Esophagus squamous epithelium (tissue), 5 donors: Measurements from ENCODE around the gene PHLDB2. TPM values are rescaled to one million over a fixed set of nuclear protein-coding genes. Genes with fewer than 3 reads are reported as not detected.

Experiments used
- DNase-seq: peaks from one replicate; lab custom pipeline; 2025; lab: John Stamatoyannopoulos, UW
- H3K27ac ChIP-seq, 4 donors: fragments of 200-600 bp; sonication (generic); one replicate each; pipeline ENCODE4 v1.5.1; 2016 to 2019; ENCODE audit warnings: mild to moderate bottlenecking in 1 of 4
- H3K27me3 ChIP-seq, 4 donors: fragments of 200-600 bp; sonication (generic); 1 replicate in 3 of 4; 2 replicates in 1 of 4; pipeline versions ENCODE4 v1.5.1 to v1.6.0; 2017 to 2021; ENCODE audit warnings: antibody characterized with exemption in 1 of 4
- H3K36me3 ChIP-seq, 3 donors: fragments of 200-600 bp; sonication (generic); one replicate each; pipeline ENCODE4 v1.5.1; 2016 to 2019
- H3K4me1 ChIP-seq, 3 donors: fragments of 200-600 bp; sonication (generic); one replicate each; pipeline ENCODE4 v1.5.1; 2017 to 2019
- H3K4me3 ChIP-seq, 4 donors: fragments of 200-600 bp; sonication (generic); 1 replicate in 3 of 4; 2 replicates in 1 of 4; pipeline ENCODE4 v1.5.1; 2016 to 2019; ENCODE audit warnings: mild to moderate bottlenecking in 2 of 4, moderate library complexity in 1 of 4
- H3K9me3 ChIP-seq, 3 donors: fragments of 200-600 bp; sonication (generic); one replicate each; pipeline ENCODE4 v1.5.1; 2016 to 2019
- CTCF ChIP-seq, 6 experiments: fragments of 450-650 bp in 4 of 6; fragments of 200-600 bp in 2 of 6; sonication (generic) in 2 of 6; IDR thresholded peaks; one replicate each; pipeline ENCODE4 v1.5.1; 2016 to 2019; ENCODE audit warnings: antibody characterized with exemption in 6 of 6, mild to moderate bottlenecking in 4 of 6, moderate library complexity in 4 of 6
- POLR2A ChIP-seq, 4 donors: fragments of 450-650 bp; IDR thresholded peaks; one replicate each; pipeline ENCODE4 v1.6.1; 2017; ENCODE audit warnings: antibody characterized with exemption in 4 of 4, mild to moderate bottlenecking in 4 of 4, moderate library complexity in 3 of 4
- WGBS, 2 donors: methylation state at CpG; one replicate each; pipeline ENCODE4 v1.1.5; 2018; 5-methylcytosine and 5-hydroxymethylcytosine counted together
- intact Hi-C: fragments of 100-400 bp; cut with DNase I; formaldehyde crosslinking; loops from one replicate; pipeline ENCODE4 v1.15.0; 2022
- total RNA-seq, 4 donors: library from RNA; depleted of rRNA; stranded (reverse); fragments of >200 nt; gene quantifications; one replicate each; pipeline ENCODE4 v1.1.0, GENCODE V29; 2016
- donor health status: DM: yes; HTN: yes; CAD: no.

PHLDB2 gene
- total RNA-seq, 4 donors from 2014 or later, result 5.6 to 37.8 (median 19.2) TPM

- intact Hi-C loops, result no loop called here
- Histone ChIP-seq H3K27ac (no peak overlapping the region), H3K4me1 (peaks cover 0 to 7% (median 0%) of the 10 kb centered on the region in 3 donors), H3K36me3 (no peaks in the 10 kb centered on the region), H3K27me3 (no peaks in the 10 kb centered on the region), H3K4me3 (no peak overlapping the region), H3K9me3 (no peaks in the 10 kb centered on the region)
- DNase-seq, result no peak
- 55 to 63% methylated on average over 1 of the region's 1 CpG for WGBS, 2 donors
- TF ChIP-seq CTCF (IDR thresholded peaks at IDR 0.05), result peak in 2 of 6 experiments; percentile 24 to 53
- no peak for TF ChIP-seq POLR2A (IDR thresholded peaks at IDR 0.05)
Observed at GRCh38 chr3:111895071-111895470, 36.0 kb downstream of the PHLDB2 start.

- Histone ChIP-seq H3K27me3 (no peaks in the 10 kb centered on the region), H3K36me3 (no peaks in the 10 kb centered on the region), H3K9me3 (no peaks in the 10 kb centered on the region), H3K27ac (no peak overlapping the region), H3K4me1 (peaks cover 5 to 18% (median 10%) of the 10 kb centered on the region in 3 donors), H3K4me3 (no peak overlapping the region)
- no peak for TF ChIP-seq POLR2A (IDR thresholded peaks at IDR 0.05)
- no peak for TF ChIP-seq CTCF (IDR thresholded peaks at IDR 0.05)
- 57 to 69% methylated on average over 2 of the region's 2 CpGs for WGBS, 2 donors
- no peak for DNase-seq
- intact Hi-C loops, result no loop called here
Observed at GRCh38 chr3:111899966-111900365, 40.9 kb downstream of the PHLDB2 start.

GRCh38 chr3:111901637-111902036 lies 42.6 kb downstream of the PHLDB2 start:
- peaks cover 5 to 20% (median 15%) of the 10 kb centered on the region in 3 donors for H3K4me1 ChIP-seq
- H3K9me3 ChIP-seq, result no peaks in the 10 kb centered on the region
- H3K4me3 ChIP-seq, result no peak overlapping the region
- H3K27me3 ChIP-seq, result no peaks in the 10 kb centered on the region
- H3K36me3 ChIP-seq, result no peaks in the 10 kb centered on the region
- intact Hi-C loops, result no loop called here
- no peak overlapping the region for H3K27ac ChIP-seq
- TF ChIP-seq CTCF (IDR thresholded peaks at IDR 0.05) (no peak), POLR2A (IDR thresholded peaks at IDR 0.05) (no peak)
- 82 to 85% methylated on average over 2 of the region's 2 CpGs for WGBS, 2 donors
- DNase-seq, result no peak

- H3K9me3 ChIP-seq, result no peaks in the 10 kb centered on the region
- TF ChIP-seq POLR2A (IDR thresholded peaks at IDR 0.05) (no peak), CTCF (IDR thresholded peaks at IDR 0.05) (no peak)
- H3K27me3 ChIP-seq, result no peaks in the 10 kb centered on the region
- no peak overlapping the region for H3K27ac ChIP-seq
- H3K4me3 ChIP-seq, result no peak overlapping the region
- DNase-seq, result no peak
- H3K36me3 ChIP-seq, result no peaks in the 10 kb centered on the region
- peaks cover 5 to 20% (median 15%) of the 10 kb centered on the region in 3 donors for H3K4me1 ChIP-seq
- 73 to 76% methylated on average over 4 of the region's 4 CpGs for WGBS, 2 donors
- intact Hi-C loops, result no loop called here
Observed at GRCh38 chr3:111902534-111902933, 43.5 kb downstream of the PHLDB2 start.

- intact Hi-C loops, result no loop called here
- peak overlapping the region in 1 of 4 donors; percentile 80 for H3K27ac ChIP-seq
- H3K4me3 ChIP-seq, result no peak overlapping the region
- H3K9me3 ChIP-seq, result no peaks in the 10 kb centered on the region
- WGBS, 2 donors, result 50 to 55% methylated on average over 2 of the region's 2 CpGs
- no peaks in the 10 kb centered on the region for H3K27me3 ChIP-seq
- no peaks in the 10 kb centered on the region for H3K36me3 ChIP-seq
- TF ChIP-seq POLR2A (IDR thresholded peaks at IDR 0.05) (no peak), CTCF (IDR thresholded peaks at IDR 0.05) (no peak)
- H3K4me1 ChIP-seq, result peaks cover 5 to 20% (median 15%) of the 10 kb centered on the region in 3 donors
- no peak for DNase-seq
Observed at GRCh38 chr3:111903067-111903511, 44.0 kb downstream of the PHLDB2 start.
